Measurements from ENCODE around the gene MCEMP1. TPM values are rescaled to one million over a fixed set of nuclear protein-coding genes. Genes with fewer than 3 reads are reported as not detected.

MCEMP1 gene
- total RNA-seq, 4 donors from 2014 or later = 0.29 to 0.97 TPM; not detected in 2

DNA sequence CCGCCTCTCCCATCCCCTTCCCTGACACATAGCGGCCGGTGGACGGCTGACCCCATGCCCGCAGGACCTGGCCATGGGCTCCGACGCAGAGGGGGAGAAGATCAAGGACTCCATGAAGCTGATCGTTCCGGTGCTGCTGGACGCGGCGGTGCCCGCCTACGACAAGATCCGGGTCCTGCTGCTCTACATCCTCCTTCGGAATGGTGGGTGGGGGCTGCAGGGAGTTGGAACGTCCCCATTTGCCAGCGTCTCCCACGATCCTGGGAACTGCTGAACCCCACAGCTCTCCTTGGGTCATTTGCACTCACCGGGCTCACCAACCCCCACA lies 32.4 kb upstream of the MCEMP1 start:
- Histone ChIP-seq H3K27me3 (peaks cover 0 to 42% (median 0%) of the 10 kb centered on the region in 4 donors), H3K4me1 (no peaks in the 10 kb centered on the region), H3K9me3 (no peaks in the 10 kb centered on the region), H3K27ac (no peak overlapping the region), H3K36me3 (peaks cover 0 to 57% (median 4%) of the 10 kb centered on the region in 3 donors), H3K4me3 (no peak overlapping the region)
- intact Hi-C loops (cut with DNase I) = no loop called here
- 94 to 100% methylated on average over 1 to 3 of the region's 20 CpGs for WGBS, 2 donors
- TF ChIP-seq CTCF (IDR thresholded peaks at IDR 0.05) (no peak), POLR2A (IDR thresholded peaks at IDR 0.05) (no peak)
- no peak for DNase-seq

DNA sequence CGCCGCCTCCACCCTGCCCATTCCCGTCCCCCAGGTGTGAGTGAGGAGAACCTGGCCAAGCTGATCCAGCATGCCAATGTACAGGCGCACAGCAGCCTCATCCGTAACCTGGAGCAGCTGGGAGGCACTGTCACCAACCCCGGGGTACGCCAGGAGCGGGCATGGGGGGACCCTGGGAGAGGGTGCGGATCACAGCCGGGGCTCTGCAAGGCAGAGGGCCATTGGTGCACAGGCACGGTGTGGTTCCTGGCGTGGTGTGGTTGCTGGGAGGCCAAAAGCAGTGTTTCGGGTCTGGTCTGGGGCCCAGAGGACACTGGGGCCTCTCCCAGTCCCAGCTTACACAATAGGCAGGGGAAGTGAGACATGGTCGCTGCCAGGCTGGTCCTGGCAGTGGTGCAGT lies 31.7 kb upstream of the MCEMP1 start:
- WGBS, 2 donors = 60 to 81% methylated on average over 1 to 4 of the region's 14 CpGs
- intact Hi-C loops (cut with DNase I) = no loop called here
- Histone ChIP-seq H3K4me1 (no peaks in the 10 kb centered on the region), H3K27me3 (peaks cover 0 to 42% (median 0%) of the 10 kb centered on the region in 4 donors), H3K4me3 (no peak overlapping the region), H3K36me3 (peaks cover 0 to 57% (median 4%) of the 10 kb centered on the region in 3 donors), H3K9me3 (no peaks in the 10 kb centered on the region), H3K27ac (no peak overlapping the region)
- no peak for TF ChIP-seq CTCF (IDR thresholded peaks at IDR 0.05)
- no peak for TF ChIP-seq POLR2A (IDR thresholded peaks at IDR 0.05)
- no peak for DNase-seq

- DNase-seq = no peak
- Histone ChIP-seq H3K9me3 (no peaks in the 10 kb centered on the region), H3K4me1 (no peaks in the 10 kb centered on the region), H3K4me3 (no peak overlapping the region), H3K36me3 (peaks cover 0 to 51% (median 4%) of the 10 kb centered on the region in 3 donors), H3K27me3 (peaks cover 0 to 49% (median 0%) of the 10 kb centered on the region in 4 donors), H3K27ac (no peak overlapping the region)
- intact Hi-C loops (cut with DNase I) = no loop called here
- TF ChIP-seq CTCF (IDR thresholded peaks at IDR 0.05) (no peak), POLR2A (IDR thresholded peaks at IDR 0.05) (no peak)
- WGBS, 2 donors = 65 to 75% methylated on average over 11 to 14 of the region's 20 CpGs
Measured at GRCh38 chr19:7645656-7646425, 31.0 kb upstream of the MCEMP1 start.

GRCh38 chr19:7646426-7646700 lies 30.5 kb upstream of the MCEMP1 start:
- no peak overlapping the region for H3K4me3 ChIP-seq
- 91 to 100% methylated on average over 2 to 5 of the region's 8 CpGs for WGBS, 2 donors
- peaks cover 0 to 47% (median 4%) of the 10 kb centered on the region in 3 donors for H3K36me3 ChIP-seq
- intact Hi-C loops (cut with DNase I) = no loop called here
- H3K9me3 ChIP-seq = no peaks in the 10 kb centered on the region
- H3K27ac ChIP-seq = no peak overlapping the region
- DNase-seq = no peak
- TF ChIP-seq POLR2A (IDR thresholded peaks at IDR 0.05) = no peak
- no peak for TF ChIP-seq CTCF (IDR thresholded peaks at IDR 0.05)
- H3K4me1 ChIP-seq = no peaks in the 10 kb centered on the region
- peaks cover 0 to 54% (median 0%) of the 10 kb centered on the region in 4 donors for H3K27me3 ChIP-seq

GRCh38 chr19:7647156-7647555 lies 29.7 kb upstream of the MCEMP1 start:
- Histone ChIP-seq H3K4me3 (no peak overlapping the region), H3K36me3 (peaks cover 0 to 44% (median 4%) of the 10 kb centered on the region in 3 donors), H3K27ac (no peak overlapping the region), H3K9me3 (no peaks in the 10 kb centered on the region), H3K4me1 (peaks cover 0 to 3% (median under 1%) of the 10 kb centered on the region in 3 donors), H3K27me3 (peaks cover 0 to 58% (median 0%) of the 10 kb centered on the region in 4 donors)
- intact Hi-C loops (cut with DNase I) = no loop called here
- TF ChIP-seq CTCF (IDR thresholded peaks at IDR 0.05) (no peak), POLR2A (IDR thresholded peaks at IDR 0.05) (no peak)
- DNase-seq = no peak
- no CpG with 5 or more reads among the region's 26 CpGs for WGBS, 2 donors

Measured in esophagus squamous epithelium (tissue), 5 donors.